Measurements from ENCODE around the gene PPP1R37. TPM values are rescaled to one million over a fixed set of nuclear protein-coding genes. Genes with fewer than 3 reads are reported as not detected.

Gene PPP1R37
- total RNA-seq, 1 experiment from 2014 or later = 45.7 TPM

DNA sequence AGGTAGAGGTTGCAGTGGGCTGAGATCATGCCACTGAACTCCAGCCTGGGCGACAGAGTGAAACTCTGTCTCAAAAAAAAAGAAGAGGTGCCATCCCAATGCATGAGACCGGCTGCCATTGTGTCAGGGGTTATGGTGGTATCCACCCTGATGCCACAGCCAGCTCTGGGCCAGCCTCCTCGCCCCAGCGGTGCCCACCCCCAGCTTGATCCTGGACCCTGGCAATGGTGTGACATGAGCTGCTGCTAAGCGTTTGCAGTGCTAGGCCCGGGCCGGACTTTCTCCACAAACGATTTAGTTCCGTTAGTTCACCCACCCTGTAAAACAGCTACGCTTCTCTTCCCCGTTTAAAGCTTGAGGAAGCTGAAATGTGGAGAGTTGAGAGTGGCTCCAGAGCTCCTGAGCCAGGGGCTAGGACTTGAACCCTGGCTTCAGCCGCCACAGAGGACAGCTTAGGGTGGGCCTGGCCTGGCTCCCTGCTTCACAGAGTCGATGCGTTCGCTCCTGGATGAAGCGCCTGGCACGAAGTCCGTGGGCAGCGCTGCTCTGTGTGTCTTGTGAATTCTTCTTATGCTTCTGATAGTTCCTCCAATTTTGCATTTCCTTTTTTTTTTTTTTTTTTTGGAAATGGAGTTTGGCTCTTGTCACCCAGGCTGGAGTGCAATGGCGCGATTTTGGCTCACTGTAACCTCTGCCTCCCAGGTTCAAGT is 42.4 kb downstream of the PPP1R37 start:
- Mint-ChIP-seq H3K4me3 (ENCODE audit: low read depth, unreplicated experiment) (no peak overlapping the region), H3K9me3 (ENCODE audit: low read depth, unreplicated experiment) (no peaks in the 10 kb centered on the region), H3K36me3 (ENCODE audit: insufficient read depth, unreplicated experiment) (peaks cover 22% of the 10 kb centered on the region), H3K27me3 (ENCODE audit: unreplicated experiment) (no peaks in the 10 kb centered on the region), H3K27ac (ENCODE audit: unreplicated experiment) (no peak overlapping the region), H3K4me1 (ENCODE audit: low read depth, unreplicated experiment) (peaks cover 9% of the 10 kb centered on the region)
- CTCF ChIA-PET = interaction anchor here (0.6 to 1.3 kb wide), 2 partner anchors 10 to 290 kb away, joined by 3 to 5 read pairs; no protein-coding TSS in a partner anchor
- TF ChIP-seq, protein P1, sequence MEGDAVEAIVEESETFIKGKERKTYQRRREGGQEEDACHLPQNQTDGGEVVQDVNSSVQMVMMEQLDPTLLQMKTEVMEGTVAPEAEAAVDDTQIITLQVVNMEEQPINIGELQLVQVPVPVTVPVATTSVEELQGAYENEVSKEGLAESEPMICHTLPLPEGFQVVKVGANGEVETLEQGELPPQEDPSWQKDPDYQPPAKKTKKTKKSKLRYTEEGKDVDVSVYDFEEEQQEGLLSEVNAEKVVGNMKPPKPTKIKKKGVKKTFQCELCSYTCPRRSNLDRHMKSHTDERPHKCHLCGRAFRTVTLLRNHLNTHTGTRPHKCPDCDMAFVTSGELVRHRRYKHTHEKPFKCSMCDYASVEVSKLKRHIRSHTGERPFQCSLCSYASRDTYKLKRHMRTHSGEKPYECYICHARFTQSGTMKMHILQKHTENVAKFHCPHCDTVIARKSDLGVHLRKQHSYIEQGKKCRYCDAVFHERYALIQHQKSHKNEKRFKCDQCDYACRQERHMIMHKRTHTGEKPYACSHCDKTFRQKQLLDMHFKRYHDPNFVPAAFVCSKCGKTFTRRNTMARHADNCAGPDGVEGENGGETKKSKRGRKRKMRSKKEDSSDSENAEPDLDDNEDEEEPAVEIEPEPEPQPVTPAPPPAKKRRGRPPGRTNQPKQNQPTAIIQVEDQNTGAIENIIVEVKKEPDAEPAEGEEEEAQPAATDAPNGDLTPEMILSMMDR (IDR thresholded peaks at IDR 0.05; ENCODE audit: unreplicated experiment) = no peak
- intact Hi-C loops (cut with micrococcal nuclease; ENCODE audit: unreplicated experiment) = no loop called here
- no peak for DNase-seq
- BruUV-seq (replicated peaks) = no TSS peak

DNA sequence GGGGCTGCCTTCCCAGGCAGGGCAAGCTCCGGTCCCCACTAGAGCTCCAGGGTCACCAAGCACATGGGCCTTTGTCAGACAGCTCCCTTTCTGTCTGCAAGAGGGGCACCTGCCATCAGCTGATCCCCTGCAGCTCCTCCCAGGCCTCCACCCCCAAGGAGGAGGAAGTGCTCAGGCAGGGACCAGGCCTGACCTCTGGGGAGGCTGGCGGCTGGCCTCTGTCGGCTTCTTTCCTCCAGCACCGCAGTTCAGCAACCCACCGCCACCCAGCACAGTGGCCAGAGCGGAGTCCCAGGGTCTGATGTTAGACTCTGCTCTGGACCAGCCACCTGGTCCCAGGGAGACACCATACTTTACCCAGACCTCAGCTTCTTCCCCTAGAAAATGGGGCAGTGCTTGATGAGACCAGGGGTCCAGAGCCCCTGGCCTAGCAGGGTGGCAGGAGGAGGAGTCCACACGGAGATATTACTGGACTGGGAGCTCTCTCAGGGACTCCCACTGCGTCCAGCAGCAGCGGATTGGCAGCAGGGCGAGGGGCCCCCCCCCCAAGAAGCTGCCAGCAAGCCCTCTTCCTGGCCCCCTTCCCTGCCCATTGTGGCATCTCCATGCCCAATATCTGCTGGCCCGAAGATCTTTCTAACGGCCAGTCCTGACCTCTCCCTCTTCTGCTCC is 43.7 kb downstream of the PPP1R37 start:
- H3K27me3 Mint-ChIP-seq (ENCODE audit: unreplicated experiment) = no peaks in the 10 kb centered on the region
- peaks cover 24% of the 10 kb centered on the region for H3K36me3 Mint-ChIP-seq (ENCODE audit: insufficient read depth, unreplicated experiment)
- BruUV-seq (replicated peaks) = no TSS peak
- CTCF ChIA-PET = interaction anchor here (0.6 to 1.3 kb wide), 4 partner anchors 11 to 138 kb away, joined by 3 to 11 read pairs (median 5); no protein-coding TSS in a partner anchor
- H3K4me3 Mint-ChIP-seq (ENCODE audit: low read depth, unreplicated experiment) = no peak overlapping the region
- no peak overlapping the region for H3K27ac Mint-ChIP-seq (ENCODE audit: unreplicated experiment)
- TF ChIP-seq, protein P1 (IDR thresholded peaks at IDR 0.05; ENCODE audit: unreplicated experiment) = no peak
- no peak for DNase-seq
- no peaks in the 10 kb centered on the region for H3K4me1 Mint-ChIP-seq (ENCODE audit: low read depth, unreplicated experiment)
- intact Hi-C loops (cut with micrococcal nuclease; ENCODE audit: unreplicated experiment) = no loop called here
- H3K9me3 Mint-ChIP-seq (ENCODE audit: low read depth, unreplicated experiment) = no peaks in the 10 kb centered on the region

DNA sequence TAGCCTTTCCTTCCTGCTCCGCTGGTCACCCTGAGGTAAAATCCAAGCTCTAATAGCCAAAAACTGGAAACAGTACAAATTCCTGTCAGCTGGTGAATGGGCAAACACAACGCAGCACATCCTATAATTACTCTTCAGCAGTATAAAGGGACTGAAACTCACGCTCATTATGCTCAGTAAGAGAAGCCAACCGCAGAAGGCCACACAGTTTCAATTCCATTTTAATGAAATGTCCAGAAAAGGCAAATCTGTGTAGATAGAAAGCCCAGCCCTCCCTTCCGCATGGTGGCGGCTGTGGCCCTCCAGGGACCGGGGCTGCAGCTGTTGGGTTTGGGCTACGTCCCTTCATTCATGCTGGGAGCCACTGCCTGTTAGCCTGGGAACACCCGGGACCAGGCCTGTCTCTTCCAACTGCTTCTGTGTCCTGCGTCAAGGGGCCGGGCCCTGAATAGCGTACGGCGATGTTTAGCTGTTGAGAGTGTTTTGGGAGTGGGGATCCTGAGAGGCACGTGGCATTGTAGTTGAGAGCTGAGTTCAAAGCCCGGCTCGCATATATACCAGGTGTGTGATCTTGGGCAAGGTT is 44.3 kb downstream of the PPP1R37 start:
- TF ChIP-seq, protein P1 (IDR thresholded peaks at IDR 0.05; ENCODE audit: unreplicated experiment) = no peak
- CTCF ChIA-PET = interaction anchor here (1.1 kb wide), 1 partner anchor 17 kb away, joined by 11 read pairs; no protein-coding TSS in a partner anchor
- Mint-ChIP-seq H3K27me3 (ENCODE audit: unreplicated experiment) (no peaks in the 10 kb centered on the region), H3K36me3 (ENCODE audit: insufficient read depth, unreplicated experiment) (peaks cover 30% of the 10 kb centered on the region), H3K4me1 (ENCODE audit: low read depth, unreplicated experiment) (no peaks in the 10 kb centered on the region), H3K27ac (ENCODE audit: unreplicated experiment) (no peak overlapping the region), H3K9me3 (ENCODE audit: low read depth, unreplicated experiment) (no peaks in the 10 kb centered on the region), H3K4me3 (ENCODE audit: low read depth, unreplicated experiment) (no peak overlapping the region)
- no peak for DNase-seq
- intact Hi-C loops (cut with micrococcal nuclease; ENCODE audit: unreplicated experiment) = no loop called here
- no TSS peak for BruUV-seq (replicated peaks)

DNA sequence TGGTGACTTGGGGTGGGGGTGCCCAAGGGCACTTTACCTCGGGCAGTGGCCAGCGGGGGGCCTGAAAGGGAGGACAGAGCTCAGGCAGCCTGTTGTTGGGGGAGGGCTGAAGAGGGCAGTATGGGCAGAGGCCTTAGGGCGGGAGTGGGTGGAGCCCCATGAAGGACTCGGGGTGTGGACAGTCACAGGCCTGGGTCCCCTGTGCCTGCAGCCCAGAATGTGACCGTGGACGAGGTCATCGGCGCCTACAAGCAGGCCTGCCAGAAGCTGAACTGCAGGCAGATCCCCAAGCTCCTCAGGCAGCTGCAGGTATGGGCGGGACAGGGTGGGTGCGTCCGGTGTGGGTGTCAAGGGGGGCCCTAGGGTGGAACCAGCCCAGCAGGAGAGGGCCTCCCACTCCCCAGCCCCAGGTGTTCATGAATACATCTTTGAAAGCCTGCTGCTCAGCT is 45.3 kb downstream of the PPP1R37 start:
- H3K4me3 Mint-ChIP-seq (ENCODE audit: low read depth, unreplicated experiment) = no peak overlapping the region
- TF ChIP-seq, protein P1 (IDR thresholded peaks at IDR 0.05; ENCODE audit: unreplicated experiment) = no peak
- no TSS peak for BruUV-seq (replicated peaks)
- peaks cover 32% of the 10 kb centered on the region for H3K36me3 Mint-ChIP-seq (ENCODE audit: insufficient read depth, unreplicated experiment)
- H3K9me3 Mint-ChIP-seq (ENCODE audit: low read depth, unreplicated experiment) = no peaks in the 10 kb centered on the region
- H3K4me1 Mint-ChIP-seq (ENCODE audit: low read depth, unreplicated experiment) = no peaks in the 10 kb centered on the region
- no peak for DNase-seq
- intact Hi-C loops (cut with micrococcal nuclease; ENCODE audit: unreplicated experiment) = no loop called here
- H3K27me3 Mint-ChIP-seq (ENCODE audit: unreplicated experiment) = no peaks in the 10 kb centered on the region
- H3K27ac Mint-ChIP-seq (ENCODE audit: unreplicated experiment) = no peak overlapping the region
- CTCF ChIA-PET = interaction anchor here (0.7 kb wide), 1 partner anchor 17 kb away, joined by 11 read pairs; no protein-coding TSS in a partner anchor

All from Calu3 (cell line).